ENCODE measurements around the gene ANTXR2. TPM values are rescaled to one million over a fixed set of nuclear protein-coding genes. Genes with fewer than 3 reads are reported as not detected.

The ANTXR2 gene
- total and polyA plus RNA-seq, 12 donors, result 9.9 to 68.4 (median 49.2) TPM

DNA sequence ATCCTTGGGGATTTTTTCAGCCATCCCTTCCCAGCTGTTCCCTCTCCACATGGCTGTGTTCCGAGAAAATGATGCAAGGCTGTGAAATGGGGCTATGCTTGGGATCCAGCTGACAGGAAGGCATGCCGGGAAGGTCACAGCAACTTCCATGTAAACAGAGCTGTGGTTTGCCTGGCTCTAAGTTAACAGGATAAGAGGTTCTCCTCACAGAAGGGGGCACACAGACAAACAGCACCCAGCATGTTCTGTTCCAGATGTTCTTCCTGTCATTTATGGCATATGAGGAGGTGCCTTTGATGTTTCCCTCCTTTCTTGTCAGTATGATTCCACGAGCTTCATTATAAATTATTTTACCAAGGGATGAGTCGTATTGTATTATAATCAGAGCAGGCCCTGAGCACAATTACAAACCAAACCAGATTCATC lies 220.7 kb downstream of the ANTXR2 start:
- Histone ChIP-seq H3K27me3 (no peaks in the 10 kb centered on the region), H3K4me3 (no peak overlapping the region), H3K4me1 (peaks cover 0 to 5% (median 0%) of the 10 kb centered on the region in 9 donors), H3K36me3 (no peaks in the 10 kb centered on the region), H3K27ac (peak overlapping the region in 4 of 10 donors; percentile 2 to 32 (median 24)), H3K9me3 (no peaks in the 10 kb centered on the region)
- intact Hi-C loops (cut with DNase I), result no loop called here
- DNase-seq (peak in 1 of 2 donors; percentile 18), ATAC-seq (peak in 5 of 8 donors; percentile 44 to 93 (median 87))
- TF ChIP-seq, protein P1, sequence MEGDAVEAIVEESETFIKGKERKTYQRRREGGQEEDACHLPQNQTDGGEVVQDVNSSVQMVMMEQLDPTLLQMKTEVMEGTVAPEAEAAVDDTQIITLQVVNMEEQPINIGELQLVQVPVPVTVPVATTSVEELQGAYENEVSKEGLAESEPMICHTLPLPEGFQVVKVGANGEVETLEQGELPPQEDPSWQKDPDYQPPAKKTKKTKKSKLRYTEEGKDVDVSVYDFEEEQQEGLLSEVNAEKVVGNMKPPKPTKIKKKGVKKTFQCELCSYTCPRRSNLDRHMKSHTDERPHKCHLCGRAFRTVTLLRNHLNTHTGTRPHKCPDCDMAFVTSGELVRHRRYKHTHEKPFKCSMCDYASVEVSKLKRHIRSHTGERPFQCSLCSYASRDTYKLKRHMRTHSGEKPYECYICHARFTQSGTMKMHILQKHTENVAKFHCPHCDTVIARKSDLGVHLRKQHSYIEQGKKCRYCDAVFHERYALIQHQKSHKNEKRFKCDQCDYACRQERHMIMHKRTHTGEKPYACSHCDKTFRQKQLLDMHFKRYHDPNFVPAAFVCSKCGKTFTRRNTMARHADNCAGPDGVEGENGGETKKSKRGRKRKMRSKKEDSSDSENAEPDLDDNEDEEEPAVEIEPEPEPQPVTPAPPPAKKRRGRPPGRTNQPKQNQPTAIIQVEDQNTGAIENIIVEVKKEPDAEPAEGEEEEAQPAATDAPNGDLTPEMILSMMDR (IDR thresholded peaks at IDR 0.05), result no peak
- WGBS, 2 donors, result 52 to 60% methylated on average over 4 of the region's 4 CpGs

- TF ChIP-seq, protein P1 (IDR thresholded peaks at IDR 0.05), result no peak
- Histone ChIP-seq H3K4me1 (peaks cover 0 to 5% (median 0%) of the 10 kb centered on the region in 9 donors), H3K9me3 (no peaks in the 10 kb centered on the region), H3K36me3 (no peaks in the 10 kb centered on the region), H3K4me3 (no peak overlapping the region), H3K27ac (peak overlapping the region in 4 of 10 donors; percentile 2 to 32 (median 24)), H3K27me3 (no peaks in the 10 kb centered on the region)
- no peak for DNase-seq
- WGBS, 2 donors, result 61 to 77% methylated on average over 1 of the region's 1 CpG
- no peak for ATAC-seq
- intact Hi-C loops (cut with DNase I), result no loop called here
These were observed 221.3 kb downstream of the ANTXR2 start for GRCh38 chr4:79851625-79852304.

Other genes starting within 250 kb of the ANTXR2 start
- gene PRDM8, start 124.3 kb upstream of the ANTXR2 start, total RNA-seq, result 1 to 10 TPM in 3 of 10 donors, under 1 TPM in 7; 0.23 to 1.9 (median 0.67) TPM
- under 1 TPM; 0.51 to 0.88 TPM for gene PRDM8, start 124.3 kb upstream of the ANTXR2 start, polyA plus RNA-seq
- gene FGF5, start 193.4 kb upstream of the ANTXR2 start, total RNA-seq, result 1 to 10 TPM in 1 of 10 donors, under 1 TPM in 6, not detected in 3; 0.05 to 1.0 (median 0.51) TPM
- under 1 TPM; 0.13 to 0.51 TPM for gene FGF5, start 193.4 kb upstream of the ANTXR2 start, polyA plus RNA-seq

Data from heart right ventricle (tissue), 16 donors.